Sigmoid colon (tissue), 4 donors: Measurements from ENCODE around the gene MGAM2.

Source experiments
- EP300 ChIP-seq, 4 donors: sonication (generic); formaldehyde crosslinking; IDR thresholded peaks; one replicate each; pipeline ENCODE4 v1.6.1; 2017; ENCODE audit warnings: antibody characterized with exemption in 4 of 4
- POLR2AphosphoS5 ChIP-seq, 4 donors: sonication (generic); formaldehyde crosslinking; IDR thresholded peaks; one replicate each; pipeline ENCODE4 v1.6.1; 2017; ENCODE audit warnings: antibody characterized with exemption in 4 of 4
- TF ChIP-seq, protein P1 (sequence below), 4 experiments: fragments of 450-650 bp in 3 of 4; fragments of 200-600 bp in 1 of 4; IDR thresholded peaks; one replicate each; pipeline ENCODE4 v1.5.1; 2016 to 2019; ENCODE audit warnings: antibody characterized with exemption in 4 of 4, mild to moderate bottlenecking in 3 of 4, moderate library complexity in 2 of 4

DNA sequence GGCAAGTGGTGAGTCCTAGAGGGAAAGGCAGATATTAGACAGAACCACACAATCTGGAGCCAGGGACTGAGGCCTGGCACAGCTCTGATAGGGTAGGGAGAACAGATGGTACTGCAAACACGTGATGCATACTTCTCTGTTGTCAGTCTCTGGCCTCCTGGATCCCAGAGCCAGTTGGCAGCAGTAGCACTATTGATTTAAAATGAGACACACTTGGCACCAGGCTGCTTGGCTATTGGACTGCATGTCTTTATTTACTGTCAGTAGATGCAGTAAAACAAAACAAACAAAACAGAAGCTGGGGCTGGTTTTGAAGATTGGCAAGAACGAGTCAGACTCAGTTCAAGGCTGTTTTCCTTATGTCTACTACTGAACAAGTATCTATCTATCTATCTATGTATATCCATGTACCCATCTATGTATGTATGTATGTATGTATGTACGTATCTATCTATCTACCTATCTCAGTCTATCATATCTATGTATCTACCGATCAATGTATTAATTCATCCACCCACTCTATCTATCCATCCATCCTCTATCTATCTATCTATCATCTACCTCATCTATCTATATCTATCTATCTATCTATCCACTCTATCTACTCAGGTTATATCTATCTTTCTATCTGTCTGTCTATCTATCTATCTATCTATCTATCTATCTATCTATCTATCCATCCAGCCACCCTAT, 23.4 kb upstream of the MGAM2 start:
- TF ChIP-seq POLR2AphosphoS5 (IDR thresholded peaks at IDR 0.05) (no peak), EP300 (IDR thresholded peaks at IDR 0.05) (no peak)
- TF ChIP-seq, protein P1, sequence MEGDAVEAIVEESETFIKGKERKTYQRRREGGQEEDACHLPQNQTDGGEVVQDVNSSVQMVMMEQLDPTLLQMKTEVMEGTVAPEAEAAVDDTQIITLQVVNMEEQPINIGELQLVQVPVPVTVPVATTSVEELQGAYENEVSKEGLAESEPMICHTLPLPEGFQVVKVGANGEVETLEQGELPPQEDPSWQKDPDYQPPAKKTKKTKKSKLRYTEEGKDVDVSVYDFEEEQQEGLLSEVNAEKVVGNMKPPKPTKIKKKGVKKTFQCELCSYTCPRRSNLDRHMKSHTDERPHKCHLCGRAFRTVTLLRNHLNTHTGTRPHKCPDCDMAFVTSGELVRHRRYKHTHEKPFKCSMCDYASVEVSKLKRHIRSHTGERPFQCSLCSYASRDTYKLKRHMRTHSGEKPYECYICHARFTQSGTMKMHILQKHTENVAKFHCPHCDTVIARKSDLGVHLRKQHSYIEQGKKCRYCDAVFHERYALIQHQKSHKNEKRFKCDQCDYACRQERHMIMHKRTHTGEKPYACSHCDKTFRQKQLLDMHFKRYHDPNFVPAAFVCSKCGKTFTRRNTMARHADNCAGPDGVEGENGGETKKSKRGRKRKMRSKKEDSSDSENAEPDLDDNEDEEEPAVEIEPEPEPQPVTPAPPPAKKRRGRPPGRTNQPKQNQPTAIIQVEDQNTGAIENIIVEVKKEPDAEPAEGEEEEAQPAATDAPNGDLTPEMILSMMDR (IDR thresholded peaks at IDR 0.05): no peak
